ENCODE measurements around the gene SERP1.

SERP1 gene

DNA sequence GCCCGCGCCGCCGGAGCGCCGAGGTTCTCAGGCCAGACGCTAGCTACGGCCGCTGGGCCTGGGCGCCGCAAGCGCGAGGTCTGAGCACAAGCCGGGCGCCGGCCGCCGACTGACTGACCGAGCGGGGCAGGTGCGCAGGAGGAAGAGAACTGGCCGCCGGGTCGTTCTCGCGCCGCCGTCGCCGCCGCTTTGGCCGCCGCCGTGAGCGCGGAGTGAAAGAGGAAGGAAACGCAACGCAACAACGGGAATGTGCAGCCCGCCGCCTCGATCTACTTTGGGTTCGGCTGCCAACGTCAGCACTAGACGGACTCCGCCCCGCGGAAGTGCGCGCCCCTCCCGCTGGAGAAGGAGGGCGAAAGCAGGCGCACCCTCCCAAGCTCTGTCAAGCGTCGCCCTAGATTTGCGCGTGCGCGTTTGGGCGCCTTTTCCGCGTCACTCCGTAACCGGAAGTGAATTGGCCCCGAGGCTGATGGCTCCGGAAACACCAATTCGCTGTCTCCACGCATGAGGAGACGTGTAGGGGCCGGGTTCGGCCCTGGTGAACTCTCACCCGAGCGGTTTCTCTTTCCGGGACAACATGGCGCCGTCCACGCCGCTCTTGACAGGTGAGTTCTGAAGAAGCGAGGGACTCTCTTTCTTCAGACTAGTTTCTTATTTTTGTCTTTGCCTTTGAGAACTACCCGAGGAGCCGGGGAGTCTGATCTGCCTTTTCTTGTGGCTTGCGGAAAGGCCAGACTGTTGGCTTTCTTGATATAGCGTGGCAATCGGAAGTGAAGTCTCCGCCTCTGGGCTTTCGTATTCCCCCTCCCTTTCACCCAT lies at the start of gene SERP1, which contains the start of gene EIF2A:
Gene SERP1, minus strand, starts transcription at position 271 of the 819 bp plus-strand sequence. CDS start 361 bp downstream, outside the sequence.
Gene EIF2A, plus strand, starts transcription at position 562 of the 819 bp plus-strand sequence. Its CDS starts 16 bp downstream, at position 578.
- no peaks in the 10 kb centered on the region for H3K27me3 Mint-ChIP-seq
- no peaks in the 10 kb centered on the region for H3K9me3 Mint-ChIP-seq (ENCODE audit: low read depth)
- H3K27ac Mint-ChIP-seq = peak within 1 kb of the TSS; percentile 100
- H3K36me3 Mint-ChIP-seq = peaks cover 22% of the 10 kb centered on the region
- H3K4me3 Mint-ChIP-seq = peak within 1 kb of the TSS; percentile 97
- peaks cover 63% of the 10 kb centered on the region for H3K4me1 Mint-ChIP-seq (ENCODE audit: low read depth)

DNA sequence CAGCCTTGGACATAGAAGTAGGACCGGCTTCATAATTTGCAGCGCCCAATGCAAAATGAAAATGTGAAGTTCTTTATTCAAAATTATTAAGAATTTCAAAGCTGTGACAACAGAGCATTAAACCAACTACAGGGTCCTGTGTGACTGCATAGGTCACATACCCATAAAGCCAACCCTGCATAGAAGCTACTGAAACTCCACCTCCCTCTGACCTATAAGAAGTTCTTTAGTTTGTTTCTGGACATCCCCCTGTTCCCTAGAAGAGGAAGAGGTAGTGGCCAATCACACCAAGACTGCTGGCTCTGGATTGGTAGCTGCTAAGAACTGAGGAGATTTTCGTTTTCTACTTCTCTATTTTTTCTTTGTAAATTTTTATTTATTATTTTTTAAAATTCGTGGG lies 47.9 kb upstream of the SERP1 start:
- Mint-ChIP-seq H3K27me3 (no peaks in the 10 kb centered on the region), H3K4me1 (ENCODE audit: low read depth) (peaks cover 9% of the 10 kb centered on the region), H3K4me3 (no peak overlapping the region), H3K27ac (no peak overlapping the region), H3K9me3 (ENCODE audit: low read depth) (no peaks in the 10 kb centered on the region), H3K36me3 (no peaks in the 10 kb centered on the region)

DNA sequence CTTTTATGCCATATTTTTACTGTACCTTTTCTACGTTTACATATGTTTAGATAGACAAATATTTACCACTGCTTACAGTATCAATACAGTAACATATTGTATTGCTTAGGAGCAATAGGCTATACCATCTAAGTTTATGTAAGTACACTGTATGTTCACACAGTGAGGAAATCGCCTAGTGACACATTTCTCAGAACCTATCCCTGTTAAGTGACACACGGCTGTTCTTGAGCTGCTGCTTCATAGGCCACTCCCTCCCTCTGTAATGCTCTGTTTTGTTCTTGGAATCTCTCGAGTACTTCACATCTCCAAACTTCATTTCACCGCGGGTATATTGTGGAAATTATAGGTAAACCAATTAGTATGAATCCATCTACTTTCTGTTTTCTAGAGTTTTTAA lies 43.5 kb upstream of the SERP1 start:
- peaks cover 10% of the 10 kb centered on the region for H3K4me1 Mint-ChIP-seq (ENCODE audit: low read depth)
- H3K36me3 Mint-ChIP-seq = peaks cover 2% of the 10 kb centered on the region
- no peak overlapping the region for H3K27ac Mint-ChIP-seq
- no peaks in the 10 kb centered on the region for H3K27me3 Mint-ChIP-seq
- no peaks in the 10 kb centered on the region for H3K9me3 Mint-ChIP-seq (ENCODE audit: low read depth)
- H3K4me3 Mint-ChIP-seq = no peak overlapping the region

DNA sequence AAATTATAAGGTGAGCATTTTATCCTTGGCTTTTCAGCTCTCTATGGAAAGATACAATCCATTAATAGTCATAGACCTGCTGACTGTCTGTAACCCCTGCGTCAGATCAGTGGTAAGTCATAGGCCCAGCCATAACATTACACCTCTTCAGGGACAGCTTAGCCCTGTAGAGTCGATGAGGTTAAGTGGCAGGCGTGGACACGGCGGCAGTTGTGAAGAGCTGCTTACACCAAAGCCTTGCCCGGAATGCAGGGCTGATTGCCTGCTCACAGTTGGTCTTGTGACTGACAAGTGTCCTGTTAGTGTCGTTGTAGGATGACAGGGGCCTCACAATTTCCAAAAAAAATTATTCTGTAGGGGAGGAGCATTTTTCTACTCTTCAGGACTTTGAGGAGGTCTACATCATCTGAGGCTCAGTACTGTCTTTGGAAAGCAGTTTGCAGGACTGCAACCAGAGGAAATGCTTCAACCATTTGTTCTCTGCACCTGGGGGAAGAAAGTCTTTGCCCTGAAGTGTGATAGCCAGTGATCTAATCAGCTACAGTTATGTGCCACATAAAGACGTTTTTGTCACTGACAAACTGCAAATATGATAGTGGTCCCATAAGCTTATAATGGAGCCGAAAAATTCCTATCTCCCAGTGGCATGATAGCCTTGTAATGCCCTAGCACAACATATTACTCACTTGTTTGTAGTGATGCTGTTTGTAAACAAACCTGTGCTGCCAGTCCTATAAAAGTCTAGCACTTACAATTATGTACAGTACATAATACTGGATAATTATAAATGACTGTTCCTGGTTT lies 41.9 kb upstream of the SERP1 start:
- no peaks in the 10 kb centered on the region for H3K9me3 Mint-ChIP-seq (ENCODE audit: low read depth)
- H3K4me1 Mint-ChIP-seq (ENCODE audit: low read depth) = peaks cover 9% of the 10 kb centered on the region
- peak overlapping the region; percentile 55 for H3K27ac Mint-ChIP-seq
- H3K27me3 Mint-ChIP-seq = no peaks in the 10 kb centered on the region
- peaks cover 2% of the 10 kb centered on the region for H3K36me3 Mint-ChIP-seq
- H3K4me3 Mint-ChIP-seq = no peak overlapping the region

DNA sequence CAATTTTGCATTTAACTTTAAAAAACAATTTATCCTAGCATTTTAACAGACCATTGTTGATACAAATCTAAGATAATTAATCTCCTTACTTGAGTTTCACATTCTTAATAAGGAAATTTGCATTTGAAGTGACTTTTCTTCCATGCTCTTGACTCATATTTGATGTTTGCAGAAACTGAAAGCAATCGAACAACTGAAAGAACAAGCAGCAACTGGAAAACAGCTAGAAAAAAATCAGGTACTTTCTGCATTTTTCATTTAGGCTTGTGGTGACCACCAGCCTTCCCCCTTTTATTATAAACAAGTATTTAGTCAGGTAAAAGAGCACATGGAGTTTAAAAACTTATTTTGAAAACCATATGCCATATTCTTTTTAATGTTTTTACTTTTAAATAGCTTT lies 36.7 kb upstream of the SERP1 start:
- Mint-ChIP-seq H3K27me3 (no peaks in the 10 kb centered on the region), H3K27ac (peak overlapping the region; percentile 54)

DNA sequence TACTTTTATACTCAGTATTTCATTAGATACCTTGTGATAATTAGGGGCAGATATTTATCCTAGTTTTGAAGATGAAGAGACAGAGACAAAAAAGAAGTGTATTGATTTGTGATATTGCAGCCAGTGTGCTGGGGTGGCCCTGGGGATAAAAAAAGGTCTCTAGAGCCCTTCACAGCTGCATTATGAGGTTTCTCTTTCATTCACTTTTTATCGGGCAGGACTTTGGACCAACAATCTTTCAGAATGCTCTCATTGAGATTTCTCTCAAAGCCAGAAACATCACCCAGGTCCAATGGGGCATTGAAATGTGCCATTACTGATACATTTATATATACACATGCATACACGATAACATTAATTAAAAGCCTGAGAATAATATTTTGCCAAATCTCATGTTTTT lies 36.3 kb upstream of the SERP1 start:
- Mint-ChIP-seq H3K36me3 (peaks cover 2% of the 10 kb centered on the region), H3K27ac (peak overlapping the region; percentile 54), H3K27me3 (no peaks in the 10 kb centered on the region), H3K9me3 (ENCODE audit: low read depth) (no peaks in the 10 kb centered on the region), H3K4me1 (ENCODE audit: low read depth) (peaks cover 11% of the 10 kb centered on the region), H3K4me3 (no peak overlapping the region)

More for the DNA sequence above, 36.7 kb upstream of the SERP1 start:
- Mint-ChIP-seq H3K4me1 (ENCODE audit: low read depth) (peaks cover 9% of the 10 kb centered on the region), H3K36me3 (peaks cover 2% of the 10 kb centered on the region), H3K9me3 (ENCODE audit: low read depth) (no peaks in the 10 kb centered on the region), H3K4me3 (peak overlapping the region; percentile 20)

- Mint-ChIP-seq H3K9me3 (ENCODE audit: low read depth) (no peaks in the 10 kb centered on the region), H3K27me3 (no peaks in the 10 kb centered on the region), H3K36me3 (peaks cover 9% of the 10 kb centered on the region), H3K4me3 (no peak overlapping the region), H3K4me1 (ENCODE audit: low read depth) (peaks cover 22% of the 10 kb centered on the region), H3K27ac (no peak overlapping the region)
Observed at GRCh38 chr3:150581174-150581573, 34.9 kb upstream of the SERP1 start.

GRCh38 chr3:150577855-150578254 lies 31.6 kb upstream of the SERP1 start:
- H3K4me3 Mint-ChIP-seq = no peak overlapping the region

GRCh38 chr3:150567328-150567727 lies 21.0 kb upstream of the SERP1 start:
- H3K4me1 Mint-ChIP-seq (ENCODE audit: low read depth) = peaks cover 1% of the 10 kb centered on the region
- no peaks in the 10 kb centered on the region for H3K9me3 Mint-ChIP-seq (ENCODE audit: low read depth)
- H3K36me3 Mint-ChIP-seq = peaks cover 15% of the 10 kb centered on the region
- no peaks in the 10 kb centered on the region for H3K27me3 Mint-ChIP-seq
- H3K4me3 Mint-ChIP-seq = no peak overlapping the region
- no peak overlapping the region for H3K27ac Mint-ChIP-seq

More at GRCh38 chr3:150577855-150578254, 31.6 kb upstream of the SERP1 start:
- Mint-ChIP-seq H3K4me1 (ENCODE audit: low read depth) (peaks cover 36% of the 10 kb centered on the region), H3K27ac (no peak overlapping the region), H3K36me3 (peaks cover 7% of the 10 kb centered on the region), H3K27me3 (no peaks in the 10 kb centered on the region), H3K9me3 (ENCODE audit: low read depth) (no peaks in the 10 kb centered on the region)

- Mint-ChIP-seq H3K4me3 (no peak overlapping the region), H3K4me1 (ENCODE audit: low read depth) (peaks cover 7% of the 10 kb centered on the region), H3K27ac (no peak overlapping the region), H3K36me3 (peaks cover 12% of the 10 kb centered on the region), H3K27me3 (no peaks in the 10 kb centered on the region), H3K9me3 (ENCODE audit: low read depth) (no peaks in the 10 kb centered on the region)
Observed at GRCh38 chr3:150564243-150564642, 17.9 kb upstream of the SERP1 start.

DNA sequence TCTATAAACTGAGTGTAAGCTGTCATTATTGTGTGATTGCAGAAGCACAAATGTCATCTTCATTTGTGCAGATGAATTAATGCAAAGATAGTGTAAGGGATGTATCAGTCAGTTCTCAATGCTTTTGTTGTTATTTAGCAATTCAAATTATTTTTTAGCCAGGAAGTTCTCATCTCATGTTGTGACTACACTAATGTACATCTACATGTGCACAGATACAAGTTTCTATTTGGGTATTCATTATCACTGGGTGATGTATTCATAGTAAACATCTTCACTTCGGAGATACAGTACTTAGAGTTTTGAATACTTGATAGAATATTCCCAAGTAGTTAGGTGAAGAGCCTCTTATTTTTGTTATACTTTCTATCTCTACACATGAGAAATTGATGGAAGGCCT lies 11.4 kb upstream of the SERP1 start:
- Mint-ChIP-seq H3K27ac (no peak overlapping the region), H3K27me3 (no peaks in the 10 kb centered on the region), H3K9me3 (ENCODE audit: low read depth) (no peaks in the 10 kb centered on the region), H3K4me3 (no peak overlapping the region), H3K4me1 (ENCODE audit: low read depth) (peaks cover 48% of the 10 kb centered on the region), H3K36me3 (peaks cover 11% of the 10 kb centered on the region)

- Mint-ChIP-seq H3K36me3 (peaks cover 7% of the 10 kb centered on the region), H3K4me1 (ENCODE audit: low read depth) (peaks cover 49% of the 10 kb centered on the region), H3K27me3 (no peaks in the 10 kb centered on the region), H3K27ac (peak overlapping the region; percentile 34), H3K9me3 (ENCODE audit: low read depth) (no peaks in the 10 kb centered on the region), H3K4me3 (peak overlapping the region; percentile 9)
Observed at GRCh38 chr3:150556792-150557191, 10.5 kb upstream of the SERP1 start.

DNA sequence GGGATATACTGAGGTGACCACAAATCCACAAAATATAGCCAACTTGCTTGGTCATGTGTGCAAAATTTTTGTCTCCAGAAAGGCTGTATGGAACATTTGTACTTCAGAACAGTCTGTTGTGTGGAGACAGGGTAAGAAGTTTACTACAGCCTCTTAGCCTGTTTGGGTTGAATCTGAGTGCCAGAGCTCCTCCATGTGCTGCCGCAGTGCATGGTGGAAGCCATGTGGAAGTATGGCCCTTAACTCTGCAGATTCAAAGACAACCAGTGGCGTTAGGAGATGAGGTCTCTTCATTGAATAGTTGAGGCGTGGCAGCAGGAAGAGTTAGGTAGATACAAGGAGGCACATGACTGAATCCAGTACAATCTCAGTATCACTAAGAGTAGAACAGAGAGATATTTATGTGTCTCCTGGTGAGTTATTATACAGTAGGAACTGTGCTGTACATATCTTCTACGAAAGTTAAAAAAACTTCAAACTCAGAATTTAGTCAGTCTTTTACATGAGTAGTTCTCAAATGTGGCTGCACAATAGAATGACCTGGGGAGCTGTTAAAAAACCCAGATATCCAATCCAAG lies 9.7 kb upstream of the SERP1 start:
- peaks cover 52% of the 10 kb centered on the region for H3K4me1 Mint-ChIP-seq (ENCODE audit: low read depth)
- no peak overlapping the region for H3K4me3 Mint-ChIP-seq
- no peaks in the 10 kb centered on the region for H3K27me3 Mint-ChIP-seq
- H3K9me3 Mint-ChIP-seq (ENCODE audit: low read depth) = no peaks in the 10 kb centered on the region
- peaks cover 9% of the 10 kb centered on the region for H3K36me3 Mint-ChIP-seq
- peak overlapping the region; percentile 16 for H3K27ac Mint-ChIP-seq

- no peaks in the 10 kb centered on the region for H3K27me3 Mint-ChIP-seq
- peaks cover 56% of the 10 kb centered on the region for H3K4me1 Mint-ChIP-seq (ENCODE audit: low read depth)
- H3K27ac Mint-ChIP-seq = peak overlapping the region; percentile 100
- no peaks in the 10 kb centered on the region for H3K9me3 Mint-ChIP-seq (ENCODE audit: low read depth)
- peaks cover 18% of the 10 kb centered on the region for H3K36me3 Mint-ChIP-seq
- peak overlapping the region; percentile 97 for H3K4me3 Mint-ChIP-seq
Observed at GRCh38 chr3:150547045-150547741, 897 bp upstream of the SERP1 start.
